ENCODE measurements around the gene DSG2.

DNA sequence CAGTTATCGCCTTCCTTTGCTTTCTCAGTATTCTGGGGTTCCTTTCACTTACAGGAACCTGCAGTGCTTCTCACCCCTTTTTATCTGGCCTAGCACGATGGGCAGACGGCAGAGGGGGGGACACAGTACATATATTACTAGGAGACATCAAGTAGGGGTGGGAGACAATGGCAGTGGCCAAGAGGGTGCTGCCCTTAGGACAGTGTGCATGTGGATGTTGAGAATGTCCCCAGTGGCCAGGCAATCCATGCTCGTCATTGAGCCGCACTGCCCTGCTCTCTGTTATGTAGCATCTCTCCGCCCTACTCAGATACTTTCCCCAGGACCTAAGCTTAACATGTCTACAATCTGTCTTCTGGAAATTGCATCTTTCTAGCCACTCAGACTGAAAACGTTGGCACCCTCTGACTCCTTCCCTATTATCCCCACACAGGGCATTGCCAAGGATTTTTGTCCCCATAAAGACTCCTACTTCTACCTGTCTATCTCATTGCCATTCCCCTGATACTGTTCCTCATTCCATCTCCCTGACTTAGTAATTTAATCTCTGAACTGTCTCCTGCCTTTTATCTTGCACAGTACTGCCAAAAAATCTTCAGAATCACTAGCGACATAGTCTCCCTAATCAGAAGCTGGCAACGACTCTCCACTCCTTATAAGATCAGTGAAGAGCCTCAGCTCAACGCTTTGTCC is 6.6 kb downstream of the DSG2 start:
- TF ChIP-seq, protein P1, sequence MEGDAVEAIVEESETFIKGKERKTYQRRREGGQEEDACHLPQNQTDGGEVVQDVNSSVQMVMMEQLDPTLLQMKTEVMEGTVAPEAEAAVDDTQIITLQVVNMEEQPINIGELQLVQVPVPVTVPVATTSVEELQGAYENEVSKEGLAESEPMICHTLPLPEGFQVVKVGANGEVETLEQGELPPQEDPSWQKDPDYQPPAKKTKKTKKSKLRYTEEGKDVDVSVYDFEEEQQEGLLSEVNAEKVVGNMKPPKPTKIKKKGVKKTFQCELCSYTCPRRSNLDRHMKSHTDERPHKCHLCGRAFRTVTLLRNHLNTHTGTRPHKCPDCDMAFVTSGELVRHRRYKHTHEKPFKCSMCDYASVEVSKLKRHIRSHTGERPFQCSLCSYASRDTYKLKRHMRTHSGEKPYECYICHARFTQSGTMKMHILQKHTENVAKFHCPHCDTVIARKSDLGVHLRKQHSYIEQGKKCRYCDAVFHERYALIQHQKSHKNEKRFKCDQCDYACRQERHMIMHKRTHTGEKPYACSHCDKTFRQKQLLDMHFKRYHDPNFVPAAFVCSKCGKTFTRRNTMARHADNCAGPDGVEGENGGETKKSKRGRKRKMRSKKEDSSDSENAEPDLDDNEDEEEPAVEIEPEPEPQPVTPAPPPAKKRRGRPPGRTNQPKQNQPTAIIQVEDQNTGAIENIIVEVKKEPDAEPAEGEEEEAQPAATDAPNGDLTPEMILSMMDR (IDR thresholded peaks at IDR 0.05): no peak
- TF ChIP-seq SIN3A (IDR thresholded peaks at IDR 0.05; ENCODE audit: borderline replicate concordance, insufficient read depth, low read depth, low read length) (no peak), POLR2AphosphoS5 (IDR thresholded peaks at IDR 0.05; ENCODE audit: low read depth, low read length) (no peak)
- TF ChIP-seq, protein P2, sequence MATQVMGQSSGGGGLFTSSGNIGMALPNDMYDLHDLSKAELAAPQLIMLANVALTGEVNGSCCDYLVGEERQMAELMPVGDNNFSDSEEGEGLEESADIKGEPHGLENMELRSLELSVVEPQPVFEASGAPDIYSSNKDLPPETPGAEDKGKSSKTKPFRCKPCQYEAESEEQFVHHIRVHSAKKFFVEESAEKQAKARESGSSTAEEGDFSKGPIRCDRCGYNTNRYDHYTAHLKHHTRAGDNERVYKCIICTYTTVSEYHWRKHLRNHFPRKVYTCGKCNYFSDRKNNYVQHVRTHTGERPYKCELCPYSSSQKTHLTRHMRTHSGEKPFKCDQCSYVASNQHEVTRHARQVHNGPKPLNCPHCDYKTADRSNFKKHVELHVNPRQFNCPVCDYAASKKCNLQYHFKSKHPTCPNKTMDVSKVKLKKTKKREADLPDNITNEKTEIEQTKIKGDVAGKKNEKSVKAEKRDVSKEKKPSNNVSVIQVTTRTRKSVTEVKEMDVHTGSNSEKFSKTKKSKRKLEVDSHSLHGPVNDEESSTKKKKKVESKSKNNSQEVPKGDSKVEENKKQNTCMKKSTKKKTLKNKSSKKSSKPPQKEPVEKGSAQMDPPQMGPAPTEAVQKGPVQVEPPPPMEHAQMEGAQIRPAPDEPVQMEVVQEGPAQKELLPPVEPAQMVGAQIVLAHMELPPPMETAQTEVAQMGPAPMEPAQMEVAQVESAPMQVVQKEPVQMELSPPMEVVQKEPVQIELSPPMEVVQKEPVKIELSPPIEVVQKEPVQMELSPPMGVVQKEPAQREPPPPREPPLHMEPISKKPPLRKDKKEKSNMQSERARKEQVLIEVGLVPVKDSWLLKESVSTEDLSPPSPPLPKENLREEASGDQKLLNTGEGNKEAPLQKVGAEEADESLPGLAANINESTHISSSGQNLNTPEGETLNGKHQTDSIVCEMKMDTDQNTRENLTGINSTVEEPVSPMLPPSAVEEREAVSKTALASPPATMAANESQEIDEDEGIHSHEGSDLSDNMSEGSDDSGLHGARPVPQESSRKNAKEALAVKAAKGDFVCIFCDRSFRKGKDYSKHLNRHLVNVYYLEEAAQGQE (IDR thresholded peaks at IDR 0.05; ENCODE audit: insufficient read depth in 1 of 2, low read depth in 2 of 2, low read length in 1 of 2): no peak

Measured in Panc1 (cell line).